Fibroblast of the aortic adventitia (primary cell): ENCODE measurements around the gene PCDH9. TPM values are rescaled to one million over a fixed set of nuclear protein-coding genes. Genes with fewer than 3 reads are reported as not detected.

Source experiments
- DNase-seq: peaks from one replicate; pipeline ENCODE4 v3.0.0-alpha.2; 2010; ENCODE audit warnings: low read depth
- H3K4me3 ChIP-seq: 2 replicates; pipeline ENCODE4 v1.5.1; 2011; ENCODE audit warnings: low read depth, mild to moderate bottlenecking, control low read depth, low read length, moderate library complexity
- total RNA-seq: library from RNA; depleted of rRNA; stranded (reverse); fragments of >200 nt; gene quantifications from 2 replicates; pipeline ENCODE4 v1.2.3, GENCODE V29; 2012; ENCODE audit warnings: low replicate concordance
- TF ChIP-seq, protein P1 (sequence below): IDR thresholded peaks from 2 replicates; pipeline ENCODE4 v1.5.1; 2011; ENCODE audit warnings: mild to moderate bottlenecking, low read length, control low read depth, inconsistent platforms; ENCODE audit not compliant: insufficient read depth

PCDH9 gene
- total RNA-seq, 1 donor: 19.0 TPM

DNA sequence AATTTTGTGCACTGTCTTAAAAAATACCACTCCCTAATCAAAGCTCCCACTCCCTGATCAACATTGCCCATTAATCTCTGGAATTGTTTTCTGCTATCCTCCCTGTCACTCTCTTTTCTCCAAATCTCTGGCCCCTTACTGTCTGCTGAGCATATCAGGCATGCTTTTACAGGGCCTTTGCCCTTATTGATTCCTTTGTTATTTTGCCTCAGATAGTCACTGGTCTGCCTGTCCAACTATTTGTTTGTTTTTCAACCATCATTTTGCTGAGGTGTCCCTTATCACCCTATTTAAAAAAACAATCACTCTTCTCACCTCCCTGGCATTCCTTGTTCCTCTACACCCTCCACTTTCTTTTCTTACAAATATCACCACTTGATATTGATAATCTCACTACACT lies 153.0 kb downstream of the PCDH9 start:
- H3K4me3 ChIP-seq: no peak overlapping the region
- DNase-seq: no peak
- TF ChIP-seq, protein P1, sequence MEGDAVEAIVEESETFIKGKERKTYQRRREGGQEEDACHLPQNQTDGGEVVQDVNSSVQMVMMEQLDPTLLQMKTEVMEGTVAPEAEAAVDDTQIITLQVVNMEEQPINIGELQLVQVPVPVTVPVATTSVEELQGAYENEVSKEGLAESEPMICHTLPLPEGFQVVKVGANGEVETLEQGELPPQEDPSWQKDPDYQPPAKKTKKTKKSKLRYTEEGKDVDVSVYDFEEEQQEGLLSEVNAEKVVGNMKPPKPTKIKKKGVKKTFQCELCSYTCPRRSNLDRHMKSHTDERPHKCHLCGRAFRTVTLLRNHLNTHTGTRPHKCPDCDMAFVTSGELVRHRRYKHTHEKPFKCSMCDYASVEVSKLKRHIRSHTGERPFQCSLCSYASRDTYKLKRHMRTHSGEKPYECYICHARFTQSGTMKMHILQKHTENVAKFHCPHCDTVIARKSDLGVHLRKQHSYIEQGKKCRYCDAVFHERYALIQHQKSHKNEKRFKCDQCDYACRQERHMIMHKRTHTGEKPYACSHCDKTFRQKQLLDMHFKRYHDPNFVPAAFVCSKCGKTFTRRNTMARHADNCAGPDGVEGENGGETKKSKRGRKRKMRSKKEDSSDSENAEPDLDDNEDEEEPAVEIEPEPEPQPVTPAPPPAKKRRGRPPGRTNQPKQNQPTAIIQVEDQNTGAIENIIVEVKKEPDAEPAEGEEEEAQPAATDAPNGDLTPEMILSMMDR: no peak

DNA sequence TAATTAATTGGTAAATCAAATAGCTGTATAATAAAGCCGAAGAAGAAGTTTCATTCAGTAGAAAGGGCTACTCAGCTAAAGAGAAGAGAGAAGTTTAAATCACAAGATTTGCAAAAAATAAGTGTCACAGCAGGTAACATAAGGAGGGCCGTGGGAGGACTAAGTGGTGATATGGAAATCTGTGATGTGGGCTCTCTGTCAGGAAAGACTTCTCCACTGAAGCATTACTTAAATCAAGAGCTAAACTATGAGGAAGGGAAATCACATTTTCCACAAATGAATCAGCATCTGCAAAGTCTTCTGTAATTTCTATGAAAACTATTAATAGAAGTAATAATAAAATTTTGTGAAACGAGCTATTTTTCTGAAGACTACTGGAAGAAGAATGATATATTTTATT lies 153.8 kb downstream of the PCDH9 start:
- TF ChIP-seq, protein P1: no peak
- H3K4me3 ChIP-seq: no peak overlapping the region
- DNase-seq: no peak

DNA sequence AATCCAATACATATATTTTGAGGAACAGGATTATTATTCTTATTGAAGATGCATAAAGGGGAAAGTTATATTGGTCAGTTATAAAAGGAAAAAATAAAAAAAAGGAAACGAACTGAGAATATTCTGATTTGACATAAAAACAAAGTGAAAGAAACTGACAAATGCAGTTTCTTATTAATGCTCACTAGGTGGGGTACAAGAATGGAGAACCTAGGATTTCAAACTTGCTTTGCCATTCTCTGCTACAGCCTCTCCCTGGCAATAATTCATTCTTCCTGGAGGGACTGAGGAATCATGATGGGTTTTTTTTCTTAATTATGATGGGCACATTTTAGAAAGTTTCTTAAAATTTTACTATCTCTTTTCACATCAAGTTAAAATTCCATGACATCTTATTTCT lies 154.9 kb downstream of the PCDH9 start:
- TF ChIP-seq, protein P1: peak; percentile 38

DNA sequence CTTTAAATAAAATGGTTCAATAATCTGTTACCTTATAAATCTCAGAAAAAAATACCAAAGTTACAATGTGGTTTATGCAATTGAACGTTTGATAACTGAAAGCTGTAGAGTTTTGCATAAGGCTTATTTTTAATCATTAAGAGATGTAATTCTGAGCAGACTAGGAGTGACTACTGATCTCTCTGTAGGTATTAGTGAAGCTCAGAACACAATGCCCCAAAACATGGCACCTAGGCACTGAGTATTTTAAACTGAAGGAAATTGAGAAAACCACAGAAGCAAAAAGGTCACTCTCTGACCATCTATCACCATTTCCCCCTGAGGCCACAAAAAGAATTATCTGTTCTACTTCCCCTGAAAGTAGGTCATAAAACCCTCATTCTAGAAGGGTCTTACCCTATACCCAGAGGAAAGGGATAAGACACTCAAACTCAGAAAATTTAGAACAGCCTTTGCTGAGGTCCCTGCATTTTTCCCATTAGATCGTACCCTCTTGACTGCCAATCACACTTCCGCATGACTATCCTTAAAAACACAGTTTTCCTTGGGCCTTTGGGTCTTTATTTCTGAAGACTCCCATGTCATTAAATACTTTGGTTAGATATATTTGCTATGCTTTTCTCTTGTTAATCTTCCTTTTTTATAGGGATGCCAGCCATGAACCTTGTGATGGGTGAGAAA lies 158.1 kb downstream of the PCDH9 start:
- DNase-seq: no peak

More for the DNA sequence above, 154.9 kb downstream of the PCDH9 start:
- H3K4me3 ChIP-seq: no peak overlapping the region
- DNase-seq: peak; percentile 52

DNA sequence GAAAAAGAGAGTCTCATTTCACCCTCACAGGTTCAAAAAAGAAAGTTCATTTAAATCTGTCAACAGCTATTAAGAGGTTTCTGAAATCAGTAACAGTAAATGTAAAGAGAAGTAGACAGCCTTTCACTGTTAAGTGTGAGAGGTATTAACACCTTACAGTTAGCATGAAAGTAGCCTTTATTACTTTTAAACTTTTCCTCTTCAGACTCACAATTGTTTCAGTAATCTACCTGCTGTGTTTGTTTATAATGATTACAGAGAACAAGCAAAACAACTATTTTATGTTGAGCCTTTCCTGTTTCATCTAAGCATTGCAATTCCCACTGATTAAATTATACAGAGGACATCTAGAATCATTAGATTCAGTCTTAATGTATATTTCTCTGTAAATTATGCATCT lies 159.8 kb downstream of the PCDH9 start:
- DNase-seq: no peak
- TF ChIP-seq, protein P1: no peak
- H3K4me3 ChIP-seq: no peak overlapping the region

More for the DNA sequence above, 158.1 kb downstream of the PCDH9 start:
- TF ChIP-seq, protein P1: no peak
- no peak overlapping the region for H3K4me3 ChIP-seq

DNA sequence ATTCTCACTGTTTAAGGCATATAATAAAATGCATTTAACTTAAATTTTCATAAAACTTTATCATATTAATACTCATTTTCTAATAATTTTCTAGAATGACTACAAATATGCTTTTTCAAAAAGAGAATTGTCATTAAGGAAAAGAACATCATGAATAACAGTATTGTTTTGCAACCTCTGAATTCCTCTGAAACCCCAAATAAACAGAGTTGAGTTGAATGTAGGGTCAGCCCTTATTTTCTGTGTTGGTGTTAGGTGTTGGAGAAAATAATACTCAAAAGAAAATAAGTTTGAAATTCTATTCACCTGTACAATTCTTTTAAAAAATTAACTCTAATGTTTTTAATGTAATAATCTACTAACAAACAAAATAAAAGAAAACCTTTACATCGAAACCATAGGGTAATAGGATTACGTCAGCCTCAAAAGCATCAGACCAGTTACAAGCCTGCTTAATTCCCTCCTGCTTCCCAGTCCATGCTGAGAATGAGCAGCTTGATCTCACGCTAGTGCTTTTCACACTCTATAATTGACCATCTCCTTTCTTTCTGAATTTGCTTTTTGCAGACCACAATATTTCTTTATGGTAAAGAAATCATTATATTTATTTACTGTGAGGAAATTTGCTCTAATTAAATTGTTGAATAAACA lies 160.9 kb downstream of the PCDH9 start:
- no peak for DNase-seq
- TF ChIP-seq, protein P1: no peak
- no peak overlapping the region for H3K4me3 ChIP-seq
